Right kidney (tissue), 1 donor: ENCODE data around the gene SH3RF1.
"Not testable (repeated sequence)": the region's sequence is repeated elsewhere in the genome, so short reads cannot be mapped to it uniquely, and the experiment has no call there.

Source experiments
- DNase-seq: peaks from one replicate; pipeline ENCODE4 v3.0.0-alpha.2; 2016

Gene SH3RF1

GRCh38 chr4:169228076-169228475, 42.7 kb downstream of the SH3RF1 start:
- no peak for DNase-seq

GRCh38 chr4:169226565-169226964, 44.2 kb downstream of the SH3RF1 start:
- DNase-seq: no peak

- no peak for DNase-seq
Observed at GRCh38 chr4:169225812-169226211, 44.9 kb downstream of the SH3RF1 start.

- no peak for DNase-seq
Observed at GRCh38 chr4:169225058-169225751, 45.6 kb downstream of the SH3RF1 start.

- no peak for DNase-seq
Observed at GRCh38 chr4:169222761-169223160, 48.0 kb downstream of the SH3RF1 start.

- DNase-seq: no peak
Observed at GRCh38 chr4:169221662-169222061, 49.1 kb downstream of the SH3RF1 start.

GRCh38 chr4:169220854-169221411, 49.8 kb downstream of the SH3RF1 start:
- DNase-seq: no peak

- DNase-seq: no peak
Observed at GRCh38 chr4:169220447-169220846, 50.3 kb downstream of the SH3RF1 start.

- DNase-seq: no peak
Observed at GRCh38 chr4:169219440-169219839, 51.3 kb downstream of the SH3RF1 start.

GRCh38 chr4:169215656-169216055, 55.1 kb downstream of the SH3RF1 start:
- DNase-seq: no peak

- DNase-seq: no peak
Observed at GRCh38 chr4:169212981-169213380, 57.8 kb downstream of the SH3RF1 start.

- no peak for DNase-seq
Observed at GRCh38 chr4:169210504-169211118, 60.1 kb downstream of the SH3RF1 start.

- DNase-seq: no peak
Observed at GRCh38 chr4:169209388-169209883, 61.3 kb downstream of the SH3RF1 start.

- no peak for DNase-seq
Observed at GRCh38 chr4:169208516-169208915, 62.2 kb downstream of the SH3RF1 start.

GRCh38 chr4:169208090-169208455, 62.7 kb downstream of the SH3RF1 start:
- no peak for DNase-seq

GRCh38 chr4:169207436-169208089, 63.2 kb downstream of the SH3RF1 start:
- DNase-seq: no peak

GRCh38 chr4:169205744-169206080, 65.0 kb downstream of the SH3RF1 start:
- no peak for DNase-seq

- DNase-seq: no peak
Observed at GRCh38 chr4:169205075-169205743, 65.5 kb downstream of the SH3RF1 start.

- no peak for DNase-seq
Observed at GRCh38 chr4:169203891-169204290, 66.9 kb downstream of the SH3RF1 start.

- not testable (repeated sequence) for DNase-seq
Observed at GRCh38 chr4:169203278-169203677, 67.5 kb downstream of the SH3RF1 start.

- no peak for DNase-seq
Observed at GRCh38 chr4:169202878-169203277, 67.9 kb downstream of the SH3RF1 start.

- no peak for DNase-seq
Observed at GRCh38 chr4:169202145-169202699, 68.5 kb downstream of the SH3RF1 start.
